Measurements from ENCODE around the gene HOXA9. TPM values are rescaled to one million over a fixed set of nuclear protein-coding genes. Genes with fewer than 3 reads are reported as not detected.

HOXA9 gene
- total RNA-seq, 2 experiments from 2014 or later = not detected

- no peaks in the 10 kb centered on the region for H3K36me3 ChIP-seq (ENCODE audit: insufficient read depth, low read length)
- H4K20me1 ChIP-seq (ENCODE audit: insufficient read depth, low read length) = no peaks in the 10 kb centered on the region
- no peaks in the 10 kb centered on the region for H3K9me2 ChIP-seq (ENCODE audit: insufficient read depth, low read length)
- no peak overlapping the region for H3K27ac ChIP-seq (ENCODE audit: low read depth, low read length, poor library complexity, severe bottlenecking)
- intact Hi-C loops (cut with micrococcal nuclease; ENCODE audit: unreplicated experiment) = loop anchor here (5.0 kb wide), 2 partner anchors 495 to 660 kb away; no protein-coding TSS in a partner anchor
- H3K4me3 ChIP-seq (ENCODE audit: low read depth, low read length, poor library complexity, severe bottlenecking) = no peak overlapping the region
- peaks cover 6% of the 10 kb centered on the region for H3K4me1 ChIP-seq (ENCODE audit: insufficient read depth, low read length, poor library complexity, severe bottlenecking)
- no peaks in the 10 kb centered on the region for H3K79me2 ChIP-seq (ENCODE audit: insufficient read depth, low read depth, low read length)
- no peak overlapping the region for H3K4me2 ChIP-seq (ENCODE audit: low read length)
- POLR2A ChIA-PET = interaction anchor here (1.0 to 1.3 kb wide), 2 partner anchors 13 to 424 kb away, joined by 4 read pairs; no protein-coding TSS in a partner anchor
- TF ChIP-seq, protein P1, sequence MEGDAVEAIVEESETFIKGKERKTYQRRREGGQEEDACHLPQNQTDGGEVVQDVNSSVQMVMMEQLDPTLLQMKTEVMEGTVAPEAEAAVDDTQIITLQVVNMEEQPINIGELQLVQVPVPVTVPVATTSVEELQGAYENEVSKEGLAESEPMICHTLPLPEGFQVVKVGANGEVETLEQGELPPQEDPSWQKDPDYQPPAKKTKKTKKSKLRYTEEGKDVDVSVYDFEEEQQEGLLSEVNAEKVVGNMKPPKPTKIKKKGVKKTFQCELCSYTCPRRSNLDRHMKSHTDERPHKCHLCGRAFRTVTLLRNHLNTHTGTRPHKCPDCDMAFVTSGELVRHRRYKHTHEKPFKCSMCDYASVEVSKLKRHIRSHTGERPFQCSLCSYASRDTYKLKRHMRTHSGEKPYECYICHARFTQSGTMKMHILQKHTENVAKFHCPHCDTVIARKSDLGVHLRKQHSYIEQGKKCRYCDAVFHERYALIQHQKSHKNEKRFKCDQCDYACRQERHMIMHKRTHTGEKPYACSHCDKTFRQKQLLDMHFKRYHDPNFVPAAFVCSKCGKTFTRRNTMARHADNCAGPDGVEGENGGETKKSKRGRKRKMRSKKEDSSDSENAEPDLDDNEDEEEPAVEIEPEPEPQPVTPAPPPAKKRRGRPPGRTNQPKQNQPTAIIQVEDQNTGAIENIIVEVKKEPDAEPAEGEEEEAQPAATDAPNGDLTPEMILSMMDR (conservative IDR thresholded peaks at IDR 0.05; ENCODE audit: low read length) = no peak
- no peak for TF ChIP-seq EZH2phosphoT487 (IDR thresholded peaks at IDR 0.05; ENCODE audit: borderline replicate concordance, low read depth, low read length)
- no peak overlapping the region for H2AFZ ChIP-seq (ENCODE audit: low read length)
- H3K9me3 ChIP-seq (ENCODE audit: low read length) = no peaks in the 10 kb centered on the region
- no TSS peak for BruUV-seq (replicated peaks)
- DNase-seq (ENCODE audit: low spot score) = no peak
- CTCF ChIA-PET (ENCODE audit: unreplicated experiment) = no interaction called here
Observed at GRCh38 chr7:27162561-27163287, 2.6 kb downstream of the HOXA9 start.

DNA sequence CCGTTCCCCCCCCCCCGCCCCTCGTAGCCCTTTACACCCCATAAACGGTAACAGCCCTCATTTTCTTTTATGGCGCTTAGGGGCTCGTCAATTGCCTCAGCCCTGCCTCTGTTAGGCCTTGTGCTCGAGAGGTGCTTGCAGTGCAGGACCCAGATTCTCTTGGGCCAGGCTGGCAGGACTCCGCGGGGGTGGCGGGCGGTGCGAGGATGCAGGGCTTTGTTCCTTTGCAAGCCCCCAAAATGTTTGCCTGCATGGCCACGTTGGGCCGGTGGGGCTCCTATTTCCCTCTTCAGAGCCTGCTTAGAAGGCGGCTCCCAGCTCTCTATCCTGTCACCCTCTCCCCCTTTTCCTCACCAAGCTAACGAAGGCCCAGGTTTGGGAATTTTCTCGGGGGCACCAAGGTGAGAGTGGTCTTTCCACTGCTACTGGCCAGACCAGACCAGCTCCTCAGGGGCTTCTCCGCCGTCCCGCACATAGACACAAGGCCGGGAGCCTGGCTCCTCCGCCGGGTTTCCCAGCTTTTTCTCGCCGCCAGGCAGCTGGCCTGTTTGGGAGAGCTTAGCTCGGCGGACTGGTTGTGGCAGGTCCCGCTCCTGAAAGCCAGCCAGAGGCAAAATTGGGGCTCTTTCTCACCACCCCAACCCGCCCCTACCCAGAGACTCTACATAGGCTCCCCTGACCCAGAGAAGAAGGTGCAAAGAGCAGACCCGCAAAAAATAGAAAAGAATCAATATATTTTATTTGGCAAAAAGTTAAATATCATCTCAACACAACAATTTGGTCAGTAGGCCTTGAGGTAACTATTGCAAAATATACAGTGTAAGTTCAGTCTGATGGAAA lies 3.4 kb downstream of the HOXA9 start:
- Histone ChIP-seq H3K79me2 (ENCODE audit: insufficient read depth, low read depth, low read length) (no peaks in the 10 kb centered on the region), H3K4me3 (ENCODE audit: low read depth, low read length, poor library complexity, severe bottlenecking) (no peak overlapping the region), H3K4me2 (ENCODE audit: low read length) (no peak overlapping the region), H2AFZ (ENCODE audit: low read length) (no peak overlapping the region), H3K36me3 (ENCODE audit: insufficient read depth, low read length) (no peaks in the 10 kb centered on the region), H3K27ac (ENCODE audit: low read depth, low read length, poor library complexity, severe bottlenecking) (no peak overlapping the region), H3K9me2 (ENCODE audit: insufficient read depth, low read length) (no peaks in the 10 kb centered on the region), H4K20me1 (ENCODE audit: insufficient read depth, low read length) (no peaks in the 10 kb centered on the region), H3K4me1 (ENCODE audit: insufficient read depth, low read length, poor library complexity, severe bottlenecking) (peaks cover 6% of the 10 kb centered on the region), H3K9me3 (ENCODE audit: low read length) (no peaks in the 10 kb centered on the region)
- TF ChIP-seq, protein P1 (conservative IDR thresholded peaks at IDR 0.05; ENCODE audit: low read length) = no peak
- no peak for TF ChIP-seq EZH2phosphoT487 (IDR thresholded peaks at IDR 0.05; ENCODE audit: borderline replicate concordance, low read depth, low read length)
- no peak for DNase-seq (ENCODE audit: low spot score)
- BruUV-seq (replicated peaks) = no TSS peak
- intact Hi-C loops (cut with micrococcal nuclease; ENCODE audit: unreplicated experiment) = loop anchor here (1.0 to 5.0 kb wide), 5 partner anchors 309 to 793 kb away; no protein-coding TSS in a partner anchor
- ChIA-PET POLR2A (interaction anchor here (0.5 to 1.3 kb wide), 3 partner anchors 12 to 423 kb away, joined by 3 to 4 read pairs (median 4); no protein-coding TSS in a partner anchor), CTCF (ENCODE audit: unreplicated experiment) (interaction anchor here (0.6 to 1.4 kb wide), 2 partner anchors 502 to 1269 kb away, joined by 3 to 4 read pairs; no protein-coding TSS in a partner anchor)

Data from OCI-LY7 (cell line).